Neuronal stem cell (in vitro differentiated cells): Measurements from ENCODE around the gene ZNF654.
"Not testable (repeated sequence)": the region's sequence is repeated elsewhere in the genome, so short reads cannot be mapped to it uniquely, and the experiment has no call there.

Source experiments
- DNase-seq: peaks from one replicate; pipeline ENCODE4 v3.0.0-alpha.2; 2013; ENCODE audit warnings: low spot score
- H2AFZ ChIP-seq: one replicate; pipeline ENCODE4 v1.6.1; 2013; ENCODE audit warnings: mild to moderate bottlenecking, low read length, inconsistent platforms
- H2AK5ac ChIP-seq: 2 replicates; pipeline ENCODE4 v1.6.1; 2013; ENCODE audit warnings: low read depth, mild to moderate bottlenecking, inconsistent platforms, low read length, moderate library complexity, mixed read lengths
- H2BK120ac ChIP-seq: 2 replicates; pipeline ENCODE4 v1.6.1; 2013; ENCODE audit warnings: low read depth, mild to moderate bottlenecking, inconsistent platforms, low read length, moderate library complexity, mixed read lengths
- H2BK12ac ChIP-seq: one replicate; pipeline ENCODE4 v1.6.1; 2013; ENCODE audit warnings: low read length, inconsistent platforms
- H2BK15ac ChIP-seq: 2 replicates; pipeline ENCODE4 v1.6.1; 2013; ENCODE audit warnings: mild to moderate bottlenecking, low read length, inconsistent platforms, mixed read lengths
- H2BK5ac ChIP-seq: one replicate; pipeline ENCODE4 v1.6.1; 2013; ENCODE audit warnings: inconsistent platforms, mild to moderate bottlenecking, low read length, moderate library complexity
- H3K14ac ChIP-seq: one replicate; pipeline ENCODE4 v1.6.1; 2013; ENCODE audit warnings: low read length, inconsistent platforms
- H3K18ac ChIP-seq: 2 replicates; pipeline ENCODE4 v1.6.1; 2013; ENCODE audit warnings: low read length, inconsistent platforms
- H3K23ac ChIP-seq: 2 replicates; pipeline ENCODE4 v1.6.1; 2013; ENCODE audit warnings: low read depth, mild to moderate bottlenecking, mixed read lengths, low read length, inconsistent platforms; ENCODE audit not compliant: poor library complexity
- H3K27ac ChIP-seq: replicated peaks from 3 replicates; pipeline ENCODE4 v1.5.1; 2013; ENCODE audit warnings: low read length, inconsistent platforms
- H3K27me3 ChIP-seq, 3 experiments: 2 replicates each; pipeline ENCODE4 v1.6.1; 2013; ENCODE audit warnings: low read length in 3 of 3, mild to moderate bottlenecking in 2 of 3, inconsistent platforms in 1 of 3, low read depth in 1 of 3, mixed read lengths in 1 of 3, moderate library complexity in 1 of 3; ENCODE audit not compliant: control insufficient read depth in 3 of 3, insufficient read depth in 3 of 3
- H3K36me3 ChIP-seq, 2 donors: replicated peaks in 1 of 2; 2 replicates each; pipeline ENCODE4 v1.6.1; 2013; ENCODE audit warnings: low read length in 2 of 2; ENCODE audit not compliant: control insufficient read depth in 2 of 2, insufficient read depth in 2 of 2
- H3K4ac ChIP-seq: 2 replicates; pipeline ENCODE4 v1.6.1; 2013; ENCODE audit warnings: inconsistent platforms, mild to moderate bottlenecking, low read length, moderate library complexity
- H3K4me1 ChIP-seq, 2 donors: 1 replicate in 1 of 2; 2 replicates in 1 of 2; pipeline ENCODE4 v1.6.1; 2013; ENCODE audit warnings: low read length in 2 of 2, low read depth in 1 of 2; ENCODE audit not compliant: control insufficient read depth in 2 of 2, insufficient read depth in 1 of 2
- H3K4me2 ChIP-seq: one replicate; pipeline ENCODE4 v1.6.1; 2013; ENCODE audit warnings: mild to moderate bottlenecking, low read length, inconsistent platforms; ENCODE audit not compliant: insufficient read depth, poor library complexity, severe bottlenecking
- H3K4me3 ChIP-seq, 2 donors: 2 replicates each; pipeline ENCODE4 v1.5.1; 2013; ENCODE audit warnings: low read length in 2 of 2, mild to moderate bottlenecking in 2 of 2, inconsistent platforms in 1 of 2, moderate library complexity in 1 of 2
- H3K79me1 ChIP-seq: one replicate; pipeline ENCODE4 v1.6.1; 2013; ENCODE audit warnings: low read depth, mild to moderate bottlenecking, inconsistent platforms, low read length, moderate library complexity
- H3K9ac ChIP-seq: one replicate; pipeline ENCODE4 v1.6.1; 2013; ENCODE audit warnings: mild to moderate bottlenecking, low read depth, low read length, inconsistent platforms; ENCODE audit not compliant: poor library complexity
- H3K9me3 ChIP-seq, 2 donors: replicated peaks in 1 of 2; 2 replicates each; pipeline versions ENCODE3 to v1.6.1; 2013; ENCODE audit warnings: low read length in 2 of 2, mild to moderate bottlenecking in 2 of 2, inconsistent platforms in 1 of 2, low read depth in 1 of 2, mixed read lengths in 1 of 2, moderate library complexity in 1 of 2; ENCODE audit not compliant: control insufficient read depth in 2 of 2, insufficient read depth in 1 of 2
- H4K8ac ChIP-seq: one replicate; pipeline ENCODE4 v1.6.1; 2013; ENCODE audit warnings: low read depth, mild to moderate bottlenecking, inconsistent platforms, low read length, moderate library complexity
- H4K91ac ChIP-seq: one replicate; pipeline ENCODE4 v1.6.1; 2013; ENCODE audit warnings: low read length, low read depth, mild to moderate bottlenecking, inconsistent platforms; ENCODE audit not compliant: poor library complexity
- WGBS, 2 donors: extraction: QIAGEN DNeasy Blood & Tissue Kit; methylation state at CpG; one replicate each; pipeline ENCODE4 v1.1.7; 2013; ENCODE audit warnings: missing lambda C conversion rate in 2 of 2, mixed read lengths in 1 of 2; ENCODE audit not compliant: insufficient read length in 2 of 2, insufficient replicate concordance in 1 of 2; ENCODE audit errors: extremely low coverage in 2 of 2; 5-methylcytosine and 5-hydroxymethylcytosine counted together

Gene ZNF654

GRCh38 chr3:88167704-88168103 lies 108.6 kb downstream of the ZNF654 start:
- WGBS, 2 donors = no CpG with 5 or more reads among the region's 2 CpGs
- no peaks in the 10 kb centered on the region for H3K4me1 ChIP-seq
- H3K36me3 ChIP-seq = peaks cover 0 to 20% of the 10 kb centered on the region in 2 donors
- H2BK12ac ChIP-seq = no peak overlapping the region
- H2BK120ac ChIP-seq = no peak overlapping the region
- no peak for DNase-seq
- no peak overlapping the region for H3K18ac ChIP-seq
- H3K27me3 ChIP-seq = no peaks in the 10 kb centered on the region
- no peak overlapping the region for H3K27ac ChIP-seq
- no peak overlapping the region for H2BK15ac ChIP-seq
- no peak overlapping the region for H4K91ac ChIP-seq
- H3K4me3 ChIP-seq = no peak overlapping the region
- H3K4me2 ChIP-seq = no peak overlapping the region
- H2AFZ ChIP-seq = no peak overlapping the region
- H2AK5ac ChIP-seq = no peak overlapping the region
- H3K14ac ChIP-seq = no peak overlapping the region
- H3K4ac ChIP-seq = no peak overlapping the region
- no peak overlapping the region for H3K23ac ChIP-seq
- no peak overlapping the region for H2BK5ac ChIP-seq
- no peak overlapping the region for H4K8ac ChIP-seq
- H3K9ac ChIP-seq = no peak overlapping the region
- H3K9me3 ChIP-seq = no peaks in the 10 kb centered on the region
- H3K79me1 ChIP-seq = peaks cover 3% of the 10 kb centered on the region

- Histone ChIP-seq H2BK120ac (no peak overlapping the region), H3K4ac (no peak overlapping the region), H3K4me2 (no peak overlapping the region), H3K14ac (no peak overlapping the region), H3K4me1 (no peaks in the 10 kb centered on the region), H3K18ac (no peak overlapping the region), H2BK12ac (no peak overlapping the region), H2BK5ac (no peak overlapping the region), H4K91ac (no peak overlapping the region), H2AFZ (no peak overlapping the region), H4K8ac (no peak overlapping the region), H3K27me3 (no peaks in the 10 kb centered on the region), H2BK15ac (no peak overlapping the region), H3K23ac (no peak overlapping the region), H3K9ac (no peak overlapping the region), H3K79me1 (peaks cover 3% of the 10 kb centered on the region), H3K27ac (no peak overlapping the region), H3K36me3 (peaks cover 0 to 16% of the 10 kb centered on the region in 2 donors), H3K4me3 (no peak overlapping the region), H2AK5ac (no peak overlapping the region), H3K9me3 (no peaks in the 10 kb centered on the region)
- WGBS, 2 donors = no CpG with 5 or more reads among the region's 5 CpGs
- DNase-seq = no peak
Observed at GRCh38 chr3:88168171-88168570, 109.1 kb downstream of the ZNF654 start.

- H2BK15ac ChIP-seq = no peak overlapping the region
- H3K79me1 ChIP-seq = no peaks in the 10 kb centered on the region
- H3K9me3 ChIP-seq = no peaks in the 10 kb centered on the region
- no peak overlapping the region for H3K18ac ChIP-seq
- no peak overlapping the region for H2BK120ac ChIP-seq
- H2AFZ ChIP-seq = no peak overlapping the region
- no peak overlapping the region for H3K4me2 ChIP-seq
- H3K36me3 ChIP-seq = no peaks in the 10 kb centered on the region
- H3K4me3 ChIP-seq = no peak overlapping the region
- H3K27me3 ChIP-seq = no peaks in the 10 kb centered on the region
- no peaks in the 10 kb centered on the region for H3K4me1 ChIP-seq
- H4K8ac ChIP-seq = no peak overlapping the region
- no peak for DNase-seq
- H3K14ac ChIP-seq = no peak overlapping the region
- no peak overlapping the region for H3K27ac ChIP-seq
- no peak overlapping the region for H3K23ac ChIP-seq
- H2BK12ac ChIP-seq = no peak overlapping the region
- H4K91ac ChIP-seq = no peak overlapping the region
- no peak overlapping the region for H2AK5ac ChIP-seq
- no peak overlapping the region for H3K4ac ChIP-seq
- WGBS, 2 donors = no CpG with 5 or more reads among the region's 4 CpGs
- H3K9ac ChIP-seq = no peak overlapping the region
- H2BK5ac ChIP-seq = no peak overlapping the region
Observed at GRCh38 chr3:88180398-88180999, 121.4 kb downstream of the ZNF654 start.

GRCh38 chr3:88182165-88182918 lies 123.3 kb downstream of the ZNF654 start:
- not testable (repeated sequence) for H2BK15ac ChIP-seq, H4K8ac ChIP-seq, H3K27me3 ChIP-seq, H3K79me1 ChIP-seq, H2AFZ ChIP-seq, H3K36me3 ChIP-seq, H2BK5ac ChIP-seq, H3K4me1 ChIP-seq, H3K18ac ChIP-seq, H4K91ac ChIP-seq, H3K23ac ChIP-seq, DNase-seq, H3K27ac ChIP-seq, H3K4me2 ChIP-seq, H3K4ac ChIP-seq, H3K9ac ChIP-seq, H3K9me3 ChIP-seq, H2BK120ac ChIP-seq, H3K14ac ChIP-seq, H3K4me3 ChIP-seq, H2AK5ac ChIP-seq, H2BK12ac ChIP-seq
- WGBS, 2 donors = no CpG with 5 or more reads among the region's 9 CpGs
